ENCODE results near the gene ABCC1. TPM values are rescaled to one million over a fixed set of nuclear protein-coding genes. Genes with fewer than 3 reads are reported as not detected.

The ABCC1 gene
- total RNA-seq, 2 experiments from 2014 or later, result 42.9 to 44.8 TPM

- Mint-ChIP-seq H3K27ac (no peak overlapping the region), H3K4me1 (ENCODE audit: low read depth) (peaks cover 57% of the 10 kb centered on the region), H3K27me3 (no peaks in the 10 kb centered on the region), H3K9me3 (no peaks in the 10 kb centered on the region), H3K36me3 (ENCODE audit: low read depth) (peaks cover 28% of the 10 kb centered on the region), H3K4me3 (no peak overlapping the region)
- Histone ChIP-seq H3K9me3 (ENCODE audit: control insufficient read depth in 1 of 2, insufficient read depth in 1 of 2, low read length in 2 of 2) (no peaks in the 10 kb centered on the region), H3K4me1 (ENCODE audit: insufficient read depth, low read length) (peaks cover 19% of the 10 kb centered on the region), H3K4me3 (ENCODE audit: low read length) (no peak overlapping the region), H3K27me3 (ENCODE audit: control insufficient read depth in 1 of 2, insufficient read depth in 2 of 2, low read length in 2 of 2) (no peaks in the 10 kb centered on the region), H3K36me3 (ENCODE audit: insufficient read depth, low read length) (peaks cover 11% of the 10 kb centered on the region), H3K27ac (ENCODE audit: low read depth in 1 of 2, low read length in 2 of 2) (no peak overlapping the region)
- intact Hi-C loops (cut with DNase I, micrococcal nuclease), result no loop called here
- ATAC-seq (ENCODE audit: poor library complexity) (no peak), DNase-seq (no peak)
- no peak for TF ChIP-seq CTCF (IDR thresholded peaks at IDR 0.05)
- ChIA-PET POLR2A (no interaction called here), CTCF (no interaction called here)
Measured at GRCh38 chr16:15990902-15991301, 41.5 kb downstream of the ABCC1 start.

GRCh38 chr16:15993128-15993527, 43.7 kb downstream of the ABCC1 start:
- Mint-ChIP-seq H3K27ac (no peak overlapping the region), H3K36me3 (ENCODE audit: low read depth) (peaks cover 23% of the 10 kb centered on the region), H3K9me3 (no peaks in the 10 kb centered on the region), H3K4me3 (no peak overlapping the region), H3K4me1 (ENCODE audit: low read depth) (peaks cover 46% of the 10 kb centered on the region), H3K27me3 (no peaks in the 10 kb centered on the region)
- no peak overlapping the region for H3K27ac ChIP-seq (ENCODE audit: low read depth in 1 of 2, low read length in 2 of 2)
- no peaks in the 10 kb centered on the region for H3K9me3 ChIP-seq (ENCODE audit: control insufficient read depth in 1 of 2, insufficient read depth in 1 of 2, low read length in 2 of 2)
- ATAC-seq (ENCODE audit: poor library complexity) (no peak), DNase-seq (no peak)
- H3K36me3 ChIP-seq (ENCODE audit: insufficient read depth, low read length), result peaks cover 11% of the 10 kb centered on the region
- TF ChIP-seq CTCF (IDR thresholded peaks at IDR 0.05), result no peak
- intact Hi-C loops (cut with DNase I, micrococcal nuclease), result no loop called here
- H3K4me3 ChIP-seq (ENCODE audit: low read length), result no peak overlapping the region
- POLR2A ChIA-PET, result no interaction called here
- no peaks in the 10 kb centered on the region for H3K27me3 ChIP-seq (ENCODE audit: control insufficient read depth in 1 of 2, insufficient read depth in 2 of 2, low read length in 2 of 2)
- H3K4me1 ChIP-seq (ENCODE audit: insufficient read depth, low read length), result peaks cover 15% of the 10 kb centered on the region
- CTCF ChIA-PET, result no interaction called here

- H3K4me1 ChIP-seq (ENCODE audit: insufficient read depth, low read length), result peaks cover 15% of the 10 kb centered on the region
- H3K27me3 Mint-ChIP-seq, result no peaks in the 10 kb centered on the region
- ATAC-seq (ENCODE audit: poor library complexity) (no peak), DNase-seq (no peak)
- no peak overlapping the region for H3K4me3 Mint-ChIP-seq
- no peak overlapping the region for H3K27ac ChIP-seq (ENCODE audit: low read depth in 1 of 2, low read length in 2 of 2)
- no peaks in the 10 kb centered on the region for H3K9me3 ChIP-seq (ENCODE audit: control insufficient read depth in 1 of 2, insufficient read depth in 1 of 2, low read length in 2 of 2)
- H3K4me1 Mint-ChIP-seq (ENCODE audit: low read depth), result peaks cover 46% of the 10 kb centered on the region
- no peaks in the 10 kb centered on the region for H3K9me3 Mint-ChIP-seq
- intact Hi-C loops (cut with DNase I, micrococcal nuclease), result no loop called here
- no peak overlapping the region for H3K27ac Mint-ChIP-seq
- H3K27me3 ChIP-seq (ENCODE audit: control insufficient read depth in 1 of 2, insufficient read depth in 2 of 2, low read length in 2 of 2), result no peaks in the 10 kb centered on the region
- ChIA-PET CTCF (no interaction called here), POLR2A (no interaction called here)
- no peak overlapping the region for H3K4me3 ChIP-seq (ENCODE audit: low read length)
- peaks cover 11% of the 10 kb centered on the region for H3K36me3 ChIP-seq (ENCODE audit: insufficient read depth, low read length)
- no peak for TF ChIP-seq CTCF (IDR thresholded peaks at IDR 0.05)
- peaks cover 20% of the 10 kb centered on the region for H3K36me3 Mint-ChIP-seq (ENCODE audit: low read depth)
Measured at GRCh38 chr16:15993541-15993940, 44.1 kb downstream of the ABCC1 start.

Data from CD4-positive, alpha-beta T cell (primary cell).